Stomach smooth muscle (tissue), 2 donors: Measurements from ENCODE around the gene IRF5.
A peak's percentile ranks its signal among the peaks of the same experiment; 100 is the strongest.

Source experiments
- H3K27ac ChIP-seq: one replicate; pipeline ENCODE4 v1.7.0; 2013; ENCODE audit warnings: mild to moderate bottlenecking, low read length, inconsistent platforms
- H3K27me3 ChIP-seq, 2 donors: one replicate each; pipeline ENCODE4 v1.7.0; 2013; ENCODE audit warnings: low read length in 2 of 2; ENCODE audit not compliant: insufficient read depth in 2 of 2, control insufficient read depth in 1 of 2
- H3K36me3 ChIP-seq, 2 donors: one replicate each; pipeline ENCODE4 v1.7.0; 2013; ENCODE audit warnings: low read length in 2 of 2; ENCODE audit not compliant: control insufficient read depth in 2 of 2, insufficient read depth in 2 of 2
- H3K4me1 ChIP-seq: one replicate; pipeline ENCODE4 v1.7.0; 2013; ENCODE audit warnings: low read length; ENCODE audit not compliant: control insufficient read depth, insufficient read depth
- H3K4me3 ChIP-seq, 2 donors: one replicate each; pipeline ENCODE4 v1.7.0; 2013; ENCODE audit warnings: low read length in 2 of 2
- H3K9ac ChIP-seq, 2 donors: one replicate each; pipeline ENCODE4 v1.7.0; 2013; ENCODE audit warnings: low read length in 2 of 2, mild to moderate bottlenecking in 1 of 2
- H3K9me3 ChIP-seq, 2 donors: one replicate each; pipeline ENCODE4 v1.7.0; 2013; ENCODE audit warnings: low read length in 2 of 2; ENCODE audit not compliant: control insufficient read depth in 2 of 2
- donor health status: healthy.
- donor health status: Pancreatic carcinoma.

IRF5 gene

DNA sequence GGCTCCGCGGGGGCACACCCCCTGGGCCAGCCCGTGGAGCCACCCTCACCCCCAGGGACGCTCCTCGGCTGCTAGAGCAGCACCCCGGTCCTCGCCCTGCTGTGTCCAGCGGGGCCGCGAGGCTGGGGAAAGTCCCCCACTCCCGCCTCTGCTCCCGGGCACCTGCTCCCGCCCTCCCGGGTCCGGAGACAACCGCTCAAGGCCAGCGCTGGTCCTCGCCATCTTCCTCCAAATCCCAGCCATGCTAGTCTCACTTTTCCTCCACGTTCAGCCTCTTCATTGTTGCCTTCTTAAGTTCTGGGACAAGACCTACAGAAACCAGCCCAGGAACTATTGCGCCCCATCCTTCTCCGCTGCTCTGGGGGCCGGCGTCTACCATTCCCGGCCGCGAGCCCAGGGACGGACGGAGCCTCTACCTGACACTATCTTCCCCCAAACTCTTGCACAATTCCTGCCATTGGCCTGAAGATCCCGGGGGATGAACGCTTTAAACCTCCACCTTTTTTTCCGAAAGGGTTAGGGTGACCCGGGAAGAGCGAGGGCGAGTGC lies 22.4 kb upstream of the IRF5 start:
- Histone ChIP-seq H3K9ac (no peak overlapping the region), H3K4me1 (peaks cover 4% of the 10 kb centered on the region), H3K36me3 (no peaks in the 10 kb centered on the region), H3K27me3 (peaks cover 24 to 30% of the 10 kb centered on the region in 2 donors), H3K4me3 (peak overlapping the region; percentile 59 to 60), H3K9me3 (no peaks in the 10 kb centered on the region), H3K27ac (no peak overlapping the region)

DNA sequence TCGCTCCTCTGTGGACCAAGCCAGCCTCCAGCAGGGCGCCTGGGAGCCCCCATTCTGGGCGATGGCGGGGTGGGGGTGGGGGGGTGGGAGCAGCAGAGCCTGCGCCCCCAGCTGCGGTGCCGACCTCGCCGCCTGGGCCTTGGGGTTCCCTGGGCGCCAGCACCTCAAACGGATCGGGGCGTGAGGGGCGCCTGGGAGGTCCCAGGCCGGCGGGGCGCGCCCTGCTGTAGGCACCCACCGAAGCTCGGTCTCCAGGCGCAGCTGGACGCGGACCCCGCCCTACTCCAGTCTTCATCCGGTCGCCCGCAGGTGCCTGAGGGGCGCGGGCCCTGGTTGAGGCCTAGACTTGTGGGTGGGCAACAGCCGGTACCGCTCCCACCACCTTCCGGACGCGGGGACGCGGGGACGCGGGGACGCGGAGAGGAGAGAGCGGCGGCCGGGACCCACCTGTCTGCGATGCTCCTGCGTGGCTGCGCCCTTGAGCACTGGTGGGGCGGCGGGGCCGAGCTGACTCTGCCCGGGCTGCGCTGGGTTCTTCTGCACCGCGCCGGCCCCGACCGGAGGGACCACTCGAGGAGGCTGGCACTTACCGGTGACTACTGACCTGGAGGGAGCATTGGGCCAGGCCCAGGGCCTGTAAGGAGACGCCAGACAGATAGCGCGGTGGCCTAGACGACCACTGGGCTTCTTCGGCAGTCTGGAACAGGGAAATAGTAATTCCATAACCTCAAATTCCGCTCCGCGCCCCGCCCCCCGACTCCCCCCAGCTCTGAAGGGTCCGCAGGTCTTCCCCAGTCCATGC lies 21.7 kb upstream of the IRF5 start:
- H3K27me3 ChIP-seq: peaks cover 21 to 27% of the 10 kb centered on the region in 2 donors
- H3K9me3 ChIP-seq: no peaks in the 10 kb centered on the region
- peaks cover 3% of the 10 kb centered on the region for H3K4me1 ChIP-seq
- peak overlapping the region in 1 of 2 donors; percentile 60 for H3K4me3 ChIP-seq
- H3K36me3 ChIP-seq: no peaks in the 10 kb centered on the region
- H3K9ac ChIP-seq: no peak overlapping the region
- no peak overlapping the region for H3K27ac ChIP-seq

DNA sequence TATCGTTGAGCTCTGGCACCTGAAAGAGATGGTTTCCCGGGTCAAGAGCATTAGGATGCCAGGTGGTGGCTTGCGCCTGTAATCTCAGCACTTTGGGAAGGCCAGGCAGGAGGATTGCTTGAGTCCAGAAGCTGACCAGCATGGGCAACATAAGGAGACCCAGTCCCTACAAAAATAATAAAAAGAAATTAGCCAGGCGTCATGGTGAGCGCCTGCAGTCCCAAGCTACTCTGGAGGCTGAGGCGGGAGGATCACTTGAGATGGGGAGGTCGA lies 21.1 kb upstream of the IRF5 start:
- Histone ChIP-seq H3K27ac (no peak overlapping the region), H3K27me3 (peaks cover 21 to 26% of the 10 kb centered on the region in 2 donors), H3K9ac (no peak overlapping the region), H3K4me3 (no peak overlapping the region), H3K36me3 (no peaks in the 10 kb centered on the region), H3K9me3 (no peaks in the 10 kb centered on the region), H3K4me1 (peaks cover 3% of the 10 kb centered on the region)

DNA sequence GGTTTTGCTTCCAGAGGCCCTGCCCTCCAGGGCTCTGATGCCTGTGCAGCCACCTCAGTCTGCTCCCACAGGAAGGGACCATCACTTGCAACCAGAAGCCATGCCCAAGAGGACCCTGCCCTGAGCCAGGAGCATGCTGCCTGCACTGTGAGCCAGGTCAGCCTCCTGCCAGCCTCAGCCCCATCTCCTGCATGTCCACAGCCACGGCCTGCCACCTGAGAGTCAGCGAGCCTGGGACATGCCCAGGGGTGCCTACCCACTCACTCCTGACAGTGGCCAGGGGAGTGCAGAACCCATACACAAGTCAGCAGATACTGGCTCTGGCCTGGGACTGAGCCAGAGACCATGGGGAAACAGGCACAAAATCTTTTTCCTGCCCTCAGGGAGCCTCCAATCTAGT lies 20.6 kb upstream of the IRF5 start:
- H3K27me3 ChIP-seq: peaks cover 20 to 23% of the 10 kb centered on the region in 2 donors
- peaks cover 3% of the 10 kb centered on the region for H3K4me1 ChIP-seq
- H3K27ac ChIP-seq: no peak overlapping the region
- no peak overlapping the region for H3K9ac ChIP-seq
- no peaks in the 10 kb centered on the region for H3K36me3 ChIP-seq
- no peaks in the 10 kb centered on the region for H3K9me3 ChIP-seq
- H3K4me3 ChIP-seq: no peak overlapping the region

DNA sequence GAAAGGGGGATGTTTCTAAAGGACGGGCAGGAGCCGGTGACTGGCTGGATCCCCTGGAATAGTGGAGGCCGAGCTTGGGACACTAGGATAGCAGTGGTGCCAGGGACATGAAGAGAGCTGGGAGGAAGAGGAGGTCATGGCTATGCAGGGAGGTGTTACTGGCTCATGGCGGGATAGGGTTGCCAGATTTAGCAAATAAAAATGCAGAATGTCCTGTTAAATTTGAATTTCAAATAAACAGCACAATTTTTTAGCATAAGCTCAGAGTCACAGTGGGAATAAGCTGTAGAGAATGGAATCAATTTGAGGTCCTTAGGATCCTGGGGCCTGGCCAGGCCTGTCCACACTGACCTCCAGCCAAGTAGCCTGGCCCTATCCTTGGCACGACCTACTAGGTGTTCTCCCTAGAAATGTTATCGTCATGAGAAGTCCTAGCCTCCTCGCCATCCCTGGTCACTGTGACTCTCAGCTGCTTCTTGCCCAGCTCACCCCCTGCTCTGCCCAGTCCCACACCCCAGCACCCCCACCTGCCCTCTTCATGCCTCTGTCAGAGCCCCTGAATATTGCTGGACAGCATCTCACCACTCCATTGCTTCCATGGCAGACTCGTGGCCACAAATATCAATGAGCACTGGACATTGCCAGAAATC lies 19.6 kb upstream of the IRF5 start:
- Histone ChIP-seq H3K9ac (no peak overlapping the region), H3K36me3 (no peaks in the 10 kb centered on the region), H3K9me3 (no peaks in the 10 kb centered on the region), H3K4me1 (peaks cover 3% of the 10 kb centered on the region), H3K4me3 (no peak overlapping the region), H3K27ac (no peak overlapping the region), H3K27me3 (peaks cover 18 to 23% of the 10 kb centered on the region in 2 donors)

DNA sequence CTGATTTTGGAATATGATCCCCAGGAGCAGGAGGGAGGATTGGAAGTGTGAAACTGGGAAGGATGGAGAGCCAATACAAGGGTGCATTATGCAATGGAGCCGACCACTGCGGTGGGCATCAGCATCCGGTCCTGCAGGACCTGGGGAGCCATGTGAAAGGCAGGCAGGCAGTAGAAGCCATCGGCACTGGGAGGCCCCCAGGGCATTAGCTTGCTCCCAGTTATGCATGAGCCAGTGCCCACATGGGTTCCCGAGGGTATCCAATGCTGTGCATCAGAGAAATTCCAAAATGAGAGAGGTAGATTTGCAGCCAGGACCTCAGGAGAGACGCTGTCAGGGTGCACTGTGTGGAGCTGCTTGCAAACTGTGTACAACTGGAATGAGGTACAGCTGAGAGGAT lies 18.5 kb upstream of the IRF5 start:
- Histone ChIP-seq H3K9ac (no peak overlapping the region), H3K4me1 (peaks cover 3% of the 10 kb centered on the region), H3K9me3 (no peaks in the 10 kb centered on the region), H3K27ac (no peak overlapping the region), H3K27me3 (peaks cover 18 to 22% of the 10 kb centered on the region in 2 donors), H3K36me3 (no peaks in the 10 kb centered on the region), H3K4me3 (no peak overlapping the region)

DNA sequence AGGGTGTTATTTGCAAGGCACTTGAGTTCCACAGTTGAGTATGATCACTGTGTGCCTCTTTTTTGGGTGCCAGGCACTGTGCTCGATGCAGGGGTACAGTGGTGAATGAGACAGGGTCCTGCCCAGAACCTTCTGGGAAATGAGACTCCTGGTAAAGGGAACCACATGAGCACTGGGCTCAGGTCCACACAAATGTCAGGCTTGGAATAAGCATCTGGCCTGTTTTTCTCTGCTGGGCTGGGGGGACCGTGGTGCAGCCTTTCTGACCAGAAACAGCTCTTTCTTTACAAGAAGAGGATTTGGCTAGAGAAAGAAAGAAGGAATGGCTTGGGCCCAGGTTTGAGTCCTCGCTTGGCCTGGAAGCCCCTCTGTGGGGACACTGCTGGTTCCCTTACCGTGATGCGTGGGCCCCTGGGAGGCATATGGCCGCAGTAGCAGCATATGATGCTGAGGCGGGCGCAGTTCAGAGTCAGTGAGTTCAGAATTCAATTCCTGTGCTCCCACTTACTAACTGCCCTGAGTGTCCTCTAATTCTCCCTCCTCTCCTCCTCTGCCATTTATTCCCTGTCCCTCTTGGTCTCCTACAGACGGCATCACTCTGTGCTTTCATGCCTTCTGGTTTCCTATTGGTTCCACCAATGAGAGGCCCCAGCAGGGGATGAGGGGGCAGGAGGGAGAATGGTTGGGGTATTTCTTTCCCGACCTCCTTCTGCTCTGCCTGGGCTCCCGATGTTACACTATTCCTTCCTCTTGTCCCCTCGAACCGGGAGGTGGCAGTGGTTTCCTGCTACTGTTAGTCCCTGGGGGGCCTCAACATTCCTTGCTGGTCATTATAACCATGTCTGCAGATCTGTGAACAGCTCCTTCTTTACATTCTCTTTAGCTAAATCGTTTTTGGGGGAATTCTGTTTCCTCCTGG lies 17.6 kb upstream of the IRF5 start:
- no peak overlapping the region for H3K9ac ChIP-seq
- peaks cover 3% of the 10 kb centered on the region for H3K4me1 ChIP-seq
- H3K9me3 ChIP-seq: no peaks in the 10 kb centered on the region
- H3K36me3 ChIP-seq: no peaks in the 10 kb centered on the region
- H3K27me3 ChIP-seq: peaks cover 14 to 16% of the 10 kb centered on the region in 2 donors
- H3K4me3 ChIP-seq: no peak overlapping the region
- no peak overlapping the region for H3K27ac ChIP-seq

DNA sequence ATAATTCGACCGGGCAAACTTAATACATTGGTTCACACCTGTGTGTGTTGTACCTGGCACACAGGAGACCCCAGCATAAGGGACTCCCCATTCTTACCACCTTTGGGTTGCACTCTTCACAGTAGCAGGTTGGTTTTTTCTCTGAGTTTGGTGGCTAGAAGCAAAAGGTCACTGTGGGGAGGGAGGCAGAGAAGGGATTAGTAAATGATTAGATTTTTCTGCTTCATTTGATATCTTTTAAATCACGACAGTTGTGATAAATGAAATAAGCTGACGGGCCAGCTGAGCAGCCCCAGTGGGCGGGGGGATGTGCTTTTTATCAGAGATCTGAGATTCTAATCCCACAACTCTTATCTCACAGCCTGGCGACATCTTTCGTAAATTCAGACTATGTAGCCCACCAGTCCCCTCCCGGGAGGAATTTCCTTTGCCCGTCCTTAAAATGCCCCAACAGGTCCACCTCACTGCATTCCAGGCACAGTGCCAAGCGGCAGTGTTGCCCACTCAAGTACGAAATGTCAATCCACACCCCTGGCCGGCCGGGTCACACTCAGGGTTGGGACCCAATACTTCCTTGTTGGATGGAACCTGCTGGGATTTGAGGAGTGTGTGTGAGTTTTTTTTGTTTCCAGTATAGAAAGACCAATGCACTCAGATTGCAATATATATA lies 16.7 kb upstream of the IRF5 start:
- Histone ChIP-seq H3K36me3 (no peaks in the 10 kb centered on the region), H3K9me3 (no peaks in the 10 kb centered on the region), H3K4me1 (no peaks in the 10 kb centered on the region), H3K27me3 (peaks cover 8 to 12% of the 10 kb centered on the region in 2 donors), H3K9ac (no peak overlapping the region), H3K27ac (no peak overlapping the region), H3K4me3 (no peak overlapping the region)

DNA sequence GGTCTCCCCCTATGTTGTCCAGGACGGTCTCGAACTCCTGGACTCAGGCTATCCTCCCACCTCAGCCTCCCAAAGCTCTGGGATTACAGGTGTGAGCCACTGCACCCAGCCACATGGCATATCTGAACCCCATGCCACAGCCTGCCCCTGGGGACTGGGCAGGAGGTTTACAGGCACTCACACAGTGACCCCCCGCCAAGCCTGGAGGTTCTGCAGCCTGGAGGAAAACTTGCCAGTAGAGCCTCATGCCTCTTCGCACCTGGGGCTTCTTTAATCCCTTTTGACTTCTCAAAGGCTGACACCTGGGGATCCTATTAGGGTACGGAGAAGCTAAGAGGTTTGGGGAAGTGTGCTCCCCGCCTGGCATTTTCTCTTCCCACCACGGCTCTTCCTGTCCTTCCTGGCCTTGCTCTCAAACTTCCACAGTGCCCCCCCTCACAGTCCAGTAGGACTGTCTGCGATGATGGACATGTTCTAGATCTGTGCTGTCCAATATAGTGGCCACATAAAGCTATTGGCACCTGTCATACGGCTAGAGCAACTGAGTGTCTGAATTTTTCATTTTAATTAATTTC lies 15.8 kb upstream of the IRF5 start:
- no peaks in the 10 kb centered on the region for H3K9me3 ChIP-seq

More for the DNA sequence above, 15.8 kb upstream of the IRF5 start:
- Histone ChIP-seq H3K27me3 (peaks cover 0 to 11% of the 10 kb centered on the region in 2 donors), H3K4me3 (no peak overlapping the region), H3K4me1 (no peaks in the 10 kb centered on the region), H3K36me3 (no peaks in the 10 kb centered on the region), H3K27ac (no peak overlapping the region), H3K9ac (no peak overlapping the region)
